ENCODE results near the gene ZDHHC4.

ZDHHC4 gene

DNA sequence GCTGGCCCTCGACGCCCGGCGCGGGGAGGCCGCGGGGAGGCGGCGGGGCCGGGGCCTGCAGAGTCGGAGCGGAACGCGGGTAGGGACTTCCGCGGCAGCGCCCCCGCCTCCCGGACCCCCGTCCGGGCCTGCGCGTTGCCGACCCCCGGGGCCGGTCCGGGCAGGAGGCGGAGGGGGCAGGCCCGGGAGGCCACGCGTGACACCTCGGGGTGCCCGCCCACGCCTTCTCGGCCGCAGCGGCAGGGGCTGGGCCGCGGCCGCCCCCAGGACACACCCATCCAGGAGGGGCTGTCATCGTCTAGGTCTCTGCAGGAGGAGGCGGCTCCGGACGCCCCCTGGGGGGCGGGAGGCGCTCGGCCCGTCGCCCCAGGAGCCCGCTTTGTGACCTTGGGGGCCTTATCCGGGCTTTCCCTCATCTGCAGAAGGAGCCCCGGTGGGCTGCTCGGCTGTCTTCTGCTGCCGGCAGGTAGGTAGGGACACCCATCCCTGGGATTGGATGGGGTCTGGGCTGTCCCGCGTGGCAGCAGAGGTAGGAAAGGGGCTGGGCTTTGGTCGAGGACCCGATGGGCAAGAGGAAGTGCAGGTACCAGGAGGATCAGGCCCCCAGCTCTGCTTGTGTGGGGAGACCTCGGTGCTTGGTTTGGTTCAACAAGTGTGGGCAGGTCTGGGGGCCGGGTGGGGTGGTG is 60.4 kb downstream of the ZDHHC4 start:
- no peak for DNase-seq
